HG03064 (cell line): ENCODE data around the gene SERPINA9.

ENCODE experiments used
- ATAC-seq: cut with Tn5 transposase; IDR thresholded peaks from one replicate; pipeline ENCODE4 v1.9.1; 2021; ENCODE audit warnings: low read depth; ENCODE audit not compliant: unreplicated experiment

Gene SERPINA9

DNA sequence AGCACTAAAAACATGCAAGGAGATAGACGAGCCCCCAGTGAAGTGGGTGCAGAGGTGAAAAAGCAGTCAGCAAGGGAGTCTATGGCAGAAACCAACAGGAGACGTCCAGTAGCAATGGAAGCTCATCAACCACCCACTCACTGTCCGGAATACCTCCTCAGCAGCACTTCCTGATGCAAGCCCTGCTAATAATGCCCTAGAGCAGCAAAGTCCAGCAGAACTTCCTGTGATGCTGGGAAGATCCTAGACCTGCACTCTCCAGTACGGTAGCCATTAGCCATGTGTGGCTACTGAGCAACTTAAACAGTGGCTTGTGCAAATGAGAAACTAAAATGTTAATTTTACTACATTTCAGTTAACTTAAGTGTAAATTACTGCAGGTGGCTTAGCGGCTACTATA lies 11.0 kb downstream of the SERPINA9 start:
- no peak for ATAC-seq

DNA sequence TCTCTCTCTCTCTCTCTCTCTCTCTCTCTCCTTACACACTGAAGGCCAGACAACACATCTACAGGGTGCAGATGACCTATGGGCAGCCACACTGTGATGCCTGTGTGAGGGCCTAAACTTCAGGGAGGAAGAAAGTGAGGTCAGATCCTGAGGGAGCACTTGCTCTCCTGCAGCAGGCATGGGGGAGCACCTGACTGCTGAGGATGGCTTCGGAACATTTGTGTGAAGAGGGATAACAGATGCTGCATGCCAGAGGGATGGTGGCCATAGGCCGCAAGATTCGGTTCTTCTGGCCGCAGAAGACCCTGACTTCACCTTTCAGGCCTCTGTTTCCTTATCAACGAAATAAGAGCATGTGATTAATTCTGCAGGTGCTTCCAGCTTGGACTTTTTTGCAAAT lies 11.7 kb downstream of the SERPINA9 start:
- no peak for ATAC-seq

- ATAC-seq: no peak
These were observed 13.0 kb downstream of the SERPINA9 start for GRCh38 chr14:94462763-94463572.

GRCh38 chr14:94462219-94462551 lies 13.8 kb downstream of the SERPINA9 start:
- ATAC-seq: no peak

DNA sequence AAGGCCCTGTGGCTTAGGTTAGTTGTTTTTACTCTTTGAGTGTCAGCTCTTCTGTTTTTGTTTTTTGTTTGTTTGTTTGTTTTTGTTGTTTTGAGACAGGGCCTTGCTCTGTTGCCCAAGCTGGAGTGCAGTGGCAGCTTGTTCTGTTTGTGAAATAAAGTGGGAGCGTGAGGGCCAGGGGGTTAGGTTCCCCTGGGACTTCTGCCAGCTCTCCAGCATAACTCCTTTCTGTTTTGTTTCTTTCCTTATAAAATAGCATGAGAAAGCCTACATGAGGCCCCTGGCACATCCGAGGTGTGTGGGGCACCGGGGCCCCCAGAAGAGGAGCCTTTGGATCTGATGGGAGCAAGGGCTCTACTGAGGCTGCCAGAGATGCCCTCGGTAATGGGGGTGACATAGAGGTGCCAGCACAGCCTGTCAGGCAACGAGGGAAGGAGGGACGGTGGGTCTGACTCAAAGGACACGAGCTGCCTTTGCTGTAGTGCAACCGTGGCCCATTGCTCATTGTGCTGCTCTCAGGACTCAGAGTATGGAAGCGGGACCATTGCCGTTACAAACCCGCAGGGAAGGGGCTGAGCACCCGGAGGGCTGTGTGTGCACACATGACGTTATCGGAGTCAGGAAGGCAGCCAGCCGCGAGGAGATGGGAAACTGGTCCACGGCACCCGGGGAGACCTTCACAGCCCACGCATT lies 14.3 kb downstream of the SERPINA9 start:
- ATAC-seq: no peak

- ATAC-seq: no peak
These were observed 15.2 kb downstream of the SERPINA9 start for GRCh38 chr14:94460631-94461416.

DNA sequence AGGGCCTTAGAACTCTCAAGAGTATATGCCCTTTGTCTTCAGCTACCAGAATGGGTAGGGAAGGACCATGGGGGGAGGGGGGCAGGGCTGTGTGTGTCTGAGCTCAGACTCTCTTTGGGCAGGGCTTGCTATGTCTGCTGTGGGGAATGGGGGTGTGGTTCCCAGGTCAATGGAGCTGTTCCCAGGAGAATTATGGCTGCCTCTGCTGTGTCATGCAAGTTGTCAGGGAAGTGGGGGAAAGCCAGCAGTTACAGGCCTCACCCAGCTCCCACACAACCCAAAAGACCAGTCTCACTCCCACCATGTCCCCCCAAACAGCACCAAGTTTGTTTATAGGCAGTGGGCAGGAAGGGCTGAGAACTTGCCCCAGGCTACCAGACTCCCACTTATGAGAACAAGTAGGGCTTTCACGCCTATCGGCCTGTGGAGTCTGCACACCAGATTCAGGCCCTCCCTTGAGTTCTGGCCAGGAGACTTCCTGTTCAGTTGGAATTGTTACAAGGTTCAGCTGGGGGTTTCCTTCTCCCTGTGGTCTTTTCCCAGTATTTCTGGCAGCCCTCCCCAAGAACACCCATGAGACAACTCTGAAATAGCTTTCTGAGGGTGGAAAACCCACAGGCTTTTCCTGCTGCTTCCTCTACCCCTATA lies 17.3 kb downstream of the SERPINA9 start:
- no peak for ATAC-seq

GRCh38 chr14:94458096-94458495 lies 17.9 kb downstream of the SERPINA9 start:
- no peak for ATAC-seq

DNA sequence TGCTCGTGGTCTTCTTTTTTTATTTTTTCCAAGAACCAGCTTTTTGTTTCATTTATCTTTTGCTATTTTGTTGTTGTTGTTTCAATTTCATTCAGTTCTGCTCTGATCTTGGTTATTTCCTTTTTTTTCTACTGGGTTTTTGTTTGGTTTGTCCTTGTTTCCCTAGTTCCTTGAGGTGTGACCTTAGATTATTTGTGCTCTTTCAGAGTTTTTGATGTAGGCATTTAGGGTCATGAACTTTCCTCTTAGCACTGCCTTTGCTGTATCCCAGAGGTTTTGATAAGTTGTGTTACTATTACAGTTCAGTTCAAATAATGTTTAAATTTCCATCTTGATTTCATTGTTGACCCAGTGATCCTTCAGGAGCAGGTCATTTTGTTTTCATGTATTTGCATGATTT lies 20.1 kb downstream of the SERPINA9 start:
- no peak for ATAC-seq

- ATAC-seq: no peak
These were observed 24.2 kb downstream of the SERPINA9 start for GRCh38 chr14:94451826-94452225.

DNA sequence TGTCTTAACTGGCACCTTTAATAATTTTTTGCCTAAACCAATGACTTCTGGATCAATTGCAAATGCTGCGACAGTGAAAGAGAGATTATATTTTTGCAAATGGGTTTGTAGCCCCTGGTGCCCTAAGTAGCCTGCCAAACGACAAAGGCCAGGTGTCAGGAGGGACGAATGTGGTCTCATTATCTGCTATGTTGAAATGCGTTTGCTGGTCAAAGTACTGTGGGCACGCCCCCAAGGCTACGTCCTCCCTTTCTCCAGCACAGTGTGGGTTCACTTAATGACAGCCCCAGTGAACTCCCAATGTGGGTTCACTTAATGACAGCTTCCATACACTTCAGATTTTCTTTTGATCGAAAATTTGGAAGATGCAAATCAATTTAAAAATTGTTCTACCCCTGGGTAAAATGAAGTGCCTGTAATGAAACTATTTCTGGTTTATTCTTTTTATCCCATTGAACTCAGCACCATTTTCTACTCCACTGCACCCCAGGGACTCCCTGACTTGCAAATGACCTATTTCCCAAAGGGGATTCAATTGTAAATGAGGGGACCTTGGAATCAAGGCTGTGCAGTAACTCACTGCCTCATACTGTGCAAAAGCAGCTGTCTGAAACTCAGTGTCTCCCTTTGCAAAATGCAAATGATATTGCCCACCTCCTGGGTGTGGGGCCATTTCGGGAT lies 24.8 kb downstream of the SERPINA9 start:
- no peak for ATAC-seq

DNA sequence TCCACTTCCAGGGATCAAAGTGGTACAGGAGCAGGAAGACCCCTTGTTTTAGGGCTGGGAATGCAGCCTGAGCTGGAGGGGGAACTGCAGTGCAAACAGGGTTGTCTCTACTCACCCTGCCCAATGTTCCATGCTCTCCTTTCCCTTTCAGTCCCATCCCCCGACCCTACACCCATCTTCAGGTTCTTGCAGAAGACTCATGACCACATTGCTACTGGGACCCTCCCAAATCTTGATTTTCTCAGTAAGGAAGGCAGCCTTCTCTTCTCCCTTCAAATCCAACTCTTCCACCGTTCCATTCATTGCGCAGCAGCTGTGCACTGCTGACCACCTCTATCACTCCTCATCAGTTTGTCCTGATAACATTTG lies 25.3 kb downstream of the SERPINA9 start:
- no peak for ATAC-seq

- ATAC-seq: no peak
These were observed 26.1 kb downstream of the SERPINA9 start for GRCh38 chr14:94449930-94450329.

DNA sequence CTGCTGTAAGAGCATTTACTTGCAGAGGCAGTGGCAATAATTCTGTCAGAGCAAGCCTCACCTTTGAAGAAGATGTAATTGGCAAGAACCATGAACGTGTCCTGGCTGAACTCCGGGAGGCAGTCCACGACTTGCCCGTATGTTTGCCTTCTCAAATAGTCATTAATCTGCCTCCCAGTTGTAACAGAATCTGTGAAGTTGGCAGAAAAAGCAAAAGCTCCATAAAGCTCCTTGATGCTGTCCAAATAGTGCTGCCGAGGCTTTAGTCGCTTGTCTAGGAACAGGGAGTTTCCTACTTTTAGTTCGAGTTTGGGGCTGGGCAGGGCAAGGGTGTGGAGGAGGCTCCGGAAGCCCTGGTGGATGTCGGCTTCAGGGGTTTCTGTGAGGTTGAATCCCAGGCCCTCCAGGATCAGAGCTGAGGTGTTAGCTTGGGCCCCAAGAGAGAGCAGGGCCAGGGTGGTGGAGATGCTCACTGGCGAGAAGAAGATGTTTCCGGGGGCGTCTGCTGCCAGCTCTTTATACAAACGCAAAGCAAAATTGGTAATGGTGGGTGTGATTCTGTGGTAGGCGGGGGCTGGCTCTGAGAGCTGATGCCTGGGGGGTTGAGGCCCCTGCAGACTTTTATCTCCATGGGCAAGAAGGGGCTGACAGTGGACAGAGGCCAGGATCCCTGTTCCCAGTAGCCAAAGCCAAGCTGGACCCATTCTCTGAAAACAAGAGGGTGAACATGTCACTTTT lies 27.8 kb downstream of the SERPINA9 start:
- no peak for ATAC-seq

DNA sequence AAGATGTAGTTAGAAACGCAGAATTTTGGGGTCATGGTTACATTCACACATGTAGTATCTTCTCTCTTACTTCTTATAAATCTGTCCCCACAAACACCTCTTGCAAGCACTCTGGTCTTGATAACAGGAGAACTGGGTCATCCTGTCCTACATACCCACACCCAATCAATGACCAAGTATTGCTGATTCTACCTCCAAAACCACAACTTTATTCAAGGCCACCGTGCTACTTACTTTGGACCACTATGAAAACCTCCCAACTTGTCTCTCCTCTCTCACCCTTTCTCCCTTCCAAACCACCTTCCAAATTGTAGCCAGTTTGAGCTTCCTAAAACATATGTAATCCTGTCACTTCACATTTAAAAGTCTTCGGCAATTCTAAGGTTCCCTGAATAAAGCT lies 28.8 kb downstream of the SERPINA9 start:
- no peak for ATAC-seq

DNA sequence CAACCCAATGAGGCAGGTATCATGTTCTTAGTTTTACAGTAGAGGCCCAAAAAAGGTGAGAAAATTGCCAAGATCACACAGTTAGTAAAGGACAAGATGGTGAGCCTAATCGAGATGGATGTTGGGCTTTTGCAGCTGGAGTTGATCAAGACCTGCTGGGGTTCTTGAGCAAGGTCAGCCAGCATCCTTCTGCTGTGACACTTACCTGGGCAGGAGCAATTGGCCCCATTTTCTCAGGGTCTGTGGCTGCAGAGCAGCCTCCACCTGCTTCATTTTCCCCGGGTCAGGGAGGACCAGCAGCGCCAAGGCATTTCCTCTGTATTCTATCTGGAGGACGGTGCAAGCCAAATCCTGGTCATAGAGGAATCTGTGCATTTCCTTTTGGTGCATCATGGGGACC lies 29.9 kb downstream of the SERPINA9 start:
- ATAC-seq: no peak

DNA sequence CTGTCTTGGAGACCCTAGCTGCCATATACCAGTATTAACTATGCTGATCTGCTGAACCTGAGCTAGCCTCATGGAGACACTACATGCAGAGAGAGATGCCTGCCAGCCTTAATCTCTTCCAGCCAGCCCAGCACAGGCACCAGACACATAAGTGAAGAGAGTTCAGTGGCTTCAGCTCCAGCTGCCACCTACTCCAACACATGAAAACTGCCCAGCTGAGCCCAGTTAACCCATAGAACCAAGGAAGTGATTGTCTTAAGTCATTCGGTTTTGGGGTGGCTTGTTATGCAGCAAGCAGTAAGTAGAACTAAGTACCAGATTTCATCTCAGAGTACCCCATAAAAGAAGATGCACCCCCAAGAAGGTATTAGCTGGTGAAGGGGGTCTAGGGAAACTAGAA lies 31.0 kb downstream of the SERPINA9 start:
- ATAC-seq: no peak

- no peak for ATAC-seq
These were observed 34.3 kb downstream of the SERPINA9 start for GRCh38 chr14:94441531-94442205.

GRCh38 chr14:94441130-94441529 lies 34.9 kb downstream of the SERPINA9 start:
- no peak for ATAC-seq
